ENCODE results near the gene RABEP2. TPM values are rescaled to one million over a fixed set of nuclear protein-coding genes. Genes with fewer than 3 reads are reported as not detected.
"Not testable (repeated sequence)": the region's sequence is repeated elsewhere in the genome, so short reads cannot be mapped to it uniquely, and the experiment has no call there.

RABEP2 gene
- total RNA-seq, 2 donors from 2014 or later, result 16.1 to 19.2 TPM

DNA sequence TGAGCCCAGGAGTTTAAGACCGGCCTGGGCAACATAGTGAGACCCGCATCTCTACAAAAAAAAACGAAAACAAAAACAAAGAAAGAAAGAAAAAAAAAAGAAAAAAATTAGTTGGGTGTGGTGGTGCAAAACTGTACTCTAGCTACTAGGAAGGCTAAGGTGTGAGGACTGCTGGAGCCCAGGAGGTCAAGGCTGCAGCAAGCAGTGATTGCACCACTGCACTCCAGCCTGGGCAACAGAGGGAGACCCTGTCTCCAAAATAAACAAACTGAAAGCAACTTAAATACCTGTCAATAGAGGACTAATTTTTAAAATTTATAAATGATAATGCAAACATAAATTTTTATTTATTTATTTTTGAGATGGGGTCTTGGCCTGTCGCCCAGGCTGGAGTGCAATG lies 29.4 kb downstream of the RABEP2 start:
- Mint-ChIP-seq H3K27me3 (ENCODE audit: insufficient read depth) (no peaks in the 10 kb centered on the region), H3K27ac (no peak overlapping the region), H3K4me1 (no peaks in the 10 kb centered on the region), H3K36me3 (ENCODE audit: low read depth) (no peaks in the 10 kb centered on the region), H3K9me3 (no peaks in the 10 kb centered on the region), H3K4me3 (no peak overlapping the region)
- H3K36me3 ChIP-seq (ENCODE audit: control insufficient read depth, insufficient read depth, low read length), result no peaks in the 10 kb centered on the region
- no peak overlapping the region for H3K27ac ChIP-seq (ENCODE audit: low read depth, low read length)
- no peaks in the 10 kb centered on the region for H3K4me1 ChIP-seq (ENCODE audit: control insufficient read depth, insufficient read depth, low read length)
- H3K27me3 ChIP-seq (ENCODE audit: control insufficient read depth, insufficient read depth, low read length, poor library complexity, severe bottlenecking), result no peaks in the 10 kb centered on the region
- TF ChIP-seq, protein P1, sequence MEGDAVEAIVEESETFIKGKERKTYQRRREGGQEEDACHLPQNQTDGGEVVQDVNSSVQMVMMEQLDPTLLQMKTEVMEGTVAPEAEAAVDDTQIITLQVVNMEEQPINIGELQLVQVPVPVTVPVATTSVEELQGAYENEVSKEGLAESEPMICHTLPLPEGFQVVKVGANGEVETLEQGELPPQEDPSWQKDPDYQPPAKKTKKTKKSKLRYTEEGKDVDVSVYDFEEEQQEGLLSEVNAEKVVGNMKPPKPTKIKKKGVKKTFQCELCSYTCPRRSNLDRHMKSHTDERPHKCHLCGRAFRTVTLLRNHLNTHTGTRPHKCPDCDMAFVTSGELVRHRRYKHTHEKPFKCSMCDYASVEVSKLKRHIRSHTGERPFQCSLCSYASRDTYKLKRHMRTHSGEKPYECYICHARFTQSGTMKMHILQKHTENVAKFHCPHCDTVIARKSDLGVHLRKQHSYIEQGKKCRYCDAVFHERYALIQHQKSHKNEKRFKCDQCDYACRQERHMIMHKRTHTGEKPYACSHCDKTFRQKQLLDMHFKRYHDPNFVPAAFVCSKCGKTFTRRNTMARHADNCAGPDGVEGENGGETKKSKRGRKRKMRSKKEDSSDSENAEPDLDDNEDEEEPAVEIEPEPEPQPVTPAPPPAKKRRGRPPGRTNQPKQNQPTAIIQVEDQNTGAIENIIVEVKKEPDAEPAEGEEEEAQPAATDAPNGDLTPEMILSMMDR (conservative IDR thresholded peaks at IDR 0.05), result no peak
- no peaks in the 10 kb centered on the region for H3K9me3 ChIP-seq (ENCODE audit: control insufficient read depth, low read length)
- H3K9ac ChIP-seq (ENCODE audit: extremely low read depth, low read length, poor library complexity, severe bottlenecking), result no peak overlapping the region
- DNase-seq, result no peak
- no peak overlapping the region for H3K4me3 ChIP-seq (ENCODE audit: low read length)
- 89 to 93% methylated on average over 4 of the region's 4 CpGs for WGBS, 2 experiments (ENCODE audit: insufficient coverage in 1 of 2, insufficient read length in 1 of 2)

DNA sequence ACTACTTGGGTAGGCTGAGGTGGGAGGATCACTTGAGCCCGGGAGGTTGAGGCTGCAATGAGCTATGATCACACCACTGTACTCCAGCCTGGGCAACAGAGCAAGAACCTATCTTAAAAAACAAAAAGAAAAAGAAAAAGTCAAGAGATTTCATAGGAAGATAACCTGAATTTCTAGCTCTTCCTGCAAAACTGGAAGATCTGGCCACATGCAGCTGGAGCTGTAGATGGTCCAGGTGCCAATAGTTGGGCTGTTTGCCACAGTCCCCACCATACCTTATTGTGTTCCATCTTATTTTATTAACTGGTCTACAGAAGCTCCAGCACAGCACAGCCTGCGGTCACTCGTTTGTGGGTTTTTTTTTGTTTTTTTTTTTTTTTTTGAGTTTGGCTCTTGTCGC lies 31.7 kb downstream of the RABEP2 start:
- Histone ChIP-seq H3K4me1 (ENCODE audit: control insufficient read depth, insufficient read depth, low read length) (no peaks in the 10 kb centered on the region), H3K9ac (ENCODE audit: extremely low read depth, low read length, poor library complexity, severe bottlenecking) (no peak overlapping the region), H3K4me3 (ENCODE audit: low read length) (no peak overlapping the region), H3K36me3 (ENCODE audit: control insufficient read depth, insufficient read depth, low read length) (no peaks in the 10 kb centered on the region), H3K9me3 (ENCODE audit: control insufficient read depth, low read length) (no peaks in the 10 kb centered on the region), H3K27me3 (ENCODE audit: control insufficient read depth, insufficient read depth, low read length, poor library complexity, severe bottlenecking) (no peaks in the 10 kb centered on the region), H3K27ac (ENCODE audit: low read depth, low read length) (no peak overlapping the region)
- Mint-ChIP-seq H3K27ac (no peak overlapping the region), H3K9me3 (no peaks in the 10 kb centered on the region), H3K36me3 (ENCODE audit: low read depth) (no peaks in the 10 kb centered on the region), H3K4me1 (no peaks in the 10 kb centered on the region), H3K4me3 (no peak overlapping the region), H3K27me3 (ENCODE audit: insufficient read depth) (no peaks in the 10 kb centered on the region)
- no peak for DNase-seq
- TF ChIP-seq, protein P1 (conservative IDR thresholded peaks at IDR 0.05), result no peak
- 99 to 100% methylated on average over 1 to 4 of the region's 4 CpGs for WGBS, 2 experiments (ENCODE audit: insufficient coverage in 1 of 2, insufficient read length in 1 of 2)

DNA sequence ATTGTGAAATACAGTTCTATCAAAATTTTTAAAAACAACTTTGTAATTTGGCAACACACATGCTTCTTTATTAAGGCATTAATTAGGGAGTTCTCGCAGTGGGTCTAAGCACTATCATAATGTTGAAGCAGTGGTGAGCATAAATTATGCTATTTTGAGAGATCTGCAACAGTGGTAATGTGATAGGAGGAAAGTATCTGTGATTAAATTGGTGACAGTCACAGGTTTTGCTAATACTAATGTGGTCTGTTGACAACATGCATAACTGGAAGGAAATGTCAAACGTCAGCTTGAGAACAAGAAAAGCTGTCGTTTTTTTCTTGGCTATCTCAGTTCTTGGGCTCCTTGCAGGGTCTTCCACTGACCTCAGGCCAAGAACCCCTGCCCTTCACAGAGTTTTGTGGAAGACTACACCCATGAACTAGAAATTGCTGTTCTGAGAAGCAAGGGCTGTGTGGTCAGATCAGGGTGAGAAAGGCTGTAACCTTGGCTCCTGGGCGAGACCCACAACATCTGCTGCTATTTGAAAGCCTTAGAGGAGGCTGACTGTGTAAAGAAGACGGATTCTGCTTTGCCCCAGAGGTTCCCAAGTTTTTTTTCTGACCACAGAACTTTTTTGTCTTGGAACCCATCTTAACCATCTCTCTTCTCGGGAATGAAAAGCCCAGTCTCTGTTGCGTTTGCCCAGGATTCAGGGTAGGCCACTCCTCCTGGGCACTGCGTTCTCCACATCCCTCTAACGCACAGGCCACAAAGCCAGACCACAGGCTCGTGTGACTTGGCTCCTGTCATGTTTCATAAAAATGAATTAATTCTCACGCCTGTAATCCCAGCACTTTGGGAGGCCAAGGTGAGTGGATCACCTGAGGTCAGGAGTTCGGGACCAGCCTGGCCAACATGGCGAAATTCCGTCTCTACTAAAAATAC lies 32.8 kb downstream of the RABEP2 start:
- H3K9ac ChIP-seq (ENCODE audit: extremely low read depth, low read length, poor library complexity, severe bottlenecking), result no peak overlapping the region
- H3K4me1 Mint-ChIP-seq, result no peaks in the 10 kb centered on the region
- H3K27ac Mint-ChIP-seq, result no peak overlapping the region

DNA sequence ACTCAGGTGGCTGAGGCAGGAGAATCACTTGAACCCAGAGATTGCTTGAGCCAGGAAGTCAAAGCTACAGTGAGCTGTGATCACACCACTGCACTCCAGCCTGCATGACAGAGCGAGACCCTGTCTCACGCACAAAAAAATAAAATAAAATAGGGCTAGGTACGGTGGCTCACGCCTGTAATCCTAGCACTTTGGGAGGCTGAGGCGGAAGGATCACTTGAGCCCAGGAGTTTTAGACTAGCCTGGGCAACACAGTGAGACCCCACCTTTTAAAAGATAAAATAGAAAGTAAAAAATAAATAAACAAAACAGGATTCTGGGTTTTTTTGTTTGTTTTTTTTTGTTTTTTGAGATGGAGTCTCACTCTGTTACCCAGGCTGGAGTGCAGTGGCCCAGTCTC lies 34.7 kb downstream of the RABEP2 start:
- H3K9me3 Mint-ChIP-seq; H3K27me3 ChIP-seq (ENCODE audit: control insufficient read depth, insufficient read depth, low read length, poor library complexity, severe bottlenecking); DNase-seq; H3K9ac ChIP-seq (ENCODE audit: extremely low read depth, low read length, poor library complexity, severe bottlenecking); H3K9me3 ChIP-seq (ENCODE audit: control insufficient read depth, low read length); H3K4me3 ChIP-seq (ENCODE audit: low read length); H3K36me3 Mint-ChIP-seq (ENCODE audit: low read depth); H3K27ac Mint-ChIP-seq; H3K27me3 Mint-ChIP-seq (ENCODE audit: insufficient read depth); H3K4me3 Mint-ChIP-seq; H3K4me1 ChIP-seq (ENCODE audit: control insufficient read depth, insufficient read depth, low read length); H3K36me3 ChIP-seq (ENCODE audit: control insufficient read depth, insufficient read depth, low read length); H3K4me1 Mint-ChIP-seq; H3K27ac ChIP-seq (ENCODE audit: low read depth, low read length): not testable (repeated sequence)
- WGBS, 2 experiments (ENCODE audit: insufficient coverage in 1 of 2, insufficient read length in 1 of 2), result 94 to 100% methylated on average over 5 of the region's 5 CpGs

More for the DNA sequence above, 32.8 kb downstream of the RABEP2 start:
- no peaks in the 10 kb centered on the region for H3K36me3 Mint-ChIP-seq (ENCODE audit: low read depth)
- Histone ChIP-seq H3K36me3 (ENCODE audit: control insufficient read depth, insufficient read depth, low read length) (no peaks in the 10 kb centered on the region), H3K4me3 (ENCODE audit: low read length) (no peak overlapping the region), H3K27ac (ENCODE audit: low read depth, low read length) (no peak overlapping the region), H3K9me3 (ENCODE audit: control insufficient read depth, low read length) (no peaks in the 10 kb centered on the region), H3K27me3 (ENCODE audit: control insufficient read depth, insufficient read depth, low read length, poor library complexity, severe bottlenecking) (no peaks in the 10 kb centered on the region), H3K4me1 (ENCODE audit: control insufficient read depth, insufficient read depth, low read length) (no peaks in the 10 kb centered on the region)
- no peak overlapping the region for H3K4me3 Mint-ChIP-seq
- DNase-seq, result no peak
- no peaks in the 10 kb centered on the region for H3K27me3 Mint-ChIP-seq (ENCODE audit: insufficient read depth)
- H3K9me3 Mint-ChIP-seq, result no peaks in the 10 kb centered on the region
- WGBS, 2 experiments (ENCODE audit: insufficient coverage in 1 of 2, insufficient read length in 1 of 2), result 91 to 94% methylated on average over 13 to 14 of the region's 14 CpGs
- TF ChIP-seq, protein P1 (conservative IDR thresholded peaks at IDR 0.05), result no peak

Data from endodermal cell (in vitro differentiated cells).